ENCODE data around the gene ZFP64.
A peak's percentile ranks its signal among the peaks of the same experiment; 100 is the strongest.
"Not testable (repeated sequence)": the region's sequence is repeated elsewhere in the genome, so short reads cannot be mapped to it uniquely, and the experiment has no call there.

ZFP64 gene

GRCh38 chr20:52201395-52201794 is 9.8 kb upstream of the ZFP64 start:
- DNase-seq: no peak

DNA sequence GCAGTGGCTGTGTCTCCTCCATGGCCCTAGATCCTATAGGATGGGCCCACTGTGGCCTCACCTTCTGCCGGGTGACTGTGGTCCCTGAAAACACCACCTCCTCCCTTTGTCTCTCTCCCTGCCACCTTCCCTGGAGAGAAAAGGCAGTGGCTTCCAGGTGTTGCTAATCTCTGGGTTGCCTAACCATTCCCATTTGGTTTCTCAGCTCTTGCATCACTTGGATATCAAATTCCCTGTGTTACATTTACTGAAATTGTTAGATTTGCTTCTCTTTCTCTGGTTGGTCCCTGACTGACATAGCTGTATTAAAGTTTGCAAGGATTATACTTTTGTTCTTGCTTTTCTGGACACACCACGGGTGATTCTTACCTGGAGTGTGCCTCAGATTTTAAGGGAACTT is 9.3 kb upstream of the ZFP64 start:
- DNase-seq: no peak

- DNase-seq: no peak
These were observed 5.3 kb upstream of the ZFP64 start for GRCh38 chr20:52196845-52197244.

- no peak for DNase-seq
These were observed 2.4 kb upstream of the ZFP64 start for GRCh38 chr20:52193886-52194545.

DNA sequence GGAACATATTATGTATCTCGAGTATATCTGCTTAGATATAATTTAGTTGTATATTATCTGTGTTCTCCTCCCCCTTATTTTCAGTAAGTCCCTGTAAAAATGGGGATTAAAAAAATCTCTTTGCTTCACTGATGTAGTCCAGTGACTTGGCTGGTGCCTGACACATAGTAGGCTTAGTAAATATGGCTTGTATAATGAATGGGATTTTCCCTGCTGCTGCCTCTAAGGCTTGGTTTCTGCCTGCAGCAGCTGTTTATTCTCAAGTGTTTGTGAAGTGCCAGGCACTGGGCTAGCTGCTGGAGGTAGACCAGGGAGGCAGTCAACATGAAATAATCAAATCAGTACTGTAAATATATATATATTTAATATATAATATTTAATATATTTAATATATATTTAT is 1.6 kb upstream of the ZFP64 start:
- no peak for DNase-seq

- not testable (repeated sequence) for DNase-seq
These were observed 1.1 kb upstream of the ZFP64 start for GRCh38 chr20:52192719-52193007.

- peak; percentile 14 for DNase-seq
These were observed 538 bp upstream of the ZFP64 start for GRCh38 chr20:52191916-52192718.

DNA sequence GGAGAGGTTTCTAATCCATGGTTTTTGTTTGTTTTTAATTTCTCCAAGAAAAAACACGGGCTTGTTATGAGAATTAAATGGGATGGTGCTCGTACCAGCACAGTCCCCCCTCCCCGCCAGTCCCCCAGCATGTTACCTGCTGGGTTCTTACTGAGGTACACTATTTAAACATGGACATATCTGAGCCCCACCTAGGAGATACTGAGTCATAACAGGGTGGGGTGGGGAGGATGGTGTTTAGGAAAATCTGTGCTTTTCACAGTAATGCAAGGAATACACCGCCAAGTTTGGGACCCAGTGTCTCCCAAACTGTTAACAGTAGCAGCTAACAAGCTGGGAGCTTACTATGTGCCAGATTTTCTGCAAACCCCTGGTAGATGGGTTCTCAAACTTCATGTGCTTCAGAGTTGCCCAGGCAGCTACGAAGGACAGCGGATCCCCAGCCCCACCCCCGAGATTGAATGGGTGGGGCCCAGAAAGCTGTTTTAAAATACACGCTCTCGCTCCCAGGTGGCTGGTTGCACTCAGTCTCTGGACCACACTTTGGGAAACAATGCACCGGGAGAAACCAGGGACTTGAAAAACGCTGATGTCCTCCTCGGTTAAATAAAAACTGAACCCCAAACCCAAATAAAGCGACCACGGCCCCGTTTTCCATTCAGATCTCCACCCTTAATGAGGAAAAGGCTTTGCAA is 995 bp downstream of the ZFP64 start:
- DNase-seq: peak; percentile 2

DNA sequence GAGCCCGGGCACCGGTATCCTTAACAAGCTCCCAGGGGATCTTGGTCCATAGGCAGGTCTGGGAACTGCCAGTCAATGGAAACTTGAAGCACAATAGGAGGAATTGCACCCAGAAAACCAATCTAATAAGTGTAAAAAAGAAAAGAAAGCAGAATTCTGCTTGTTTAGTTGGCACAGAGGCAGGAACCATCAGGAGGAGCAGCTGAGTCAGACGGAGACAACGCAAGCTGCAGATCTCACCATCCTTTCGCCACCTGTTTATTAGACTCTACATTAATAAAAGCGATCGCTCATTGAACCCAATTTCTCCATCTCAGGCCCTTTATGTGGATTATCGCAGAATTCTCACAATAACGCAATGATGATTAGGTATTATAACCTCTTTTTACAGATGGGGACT is 9.8 kb downstream of the ZFP64 start:
- DNase-seq: no peak

- no peak for DNase-seq
These were observed 11.3 kb downstream of the ZFP64 start for GRCh38 chr20:52180180-52180840.

DNA sequence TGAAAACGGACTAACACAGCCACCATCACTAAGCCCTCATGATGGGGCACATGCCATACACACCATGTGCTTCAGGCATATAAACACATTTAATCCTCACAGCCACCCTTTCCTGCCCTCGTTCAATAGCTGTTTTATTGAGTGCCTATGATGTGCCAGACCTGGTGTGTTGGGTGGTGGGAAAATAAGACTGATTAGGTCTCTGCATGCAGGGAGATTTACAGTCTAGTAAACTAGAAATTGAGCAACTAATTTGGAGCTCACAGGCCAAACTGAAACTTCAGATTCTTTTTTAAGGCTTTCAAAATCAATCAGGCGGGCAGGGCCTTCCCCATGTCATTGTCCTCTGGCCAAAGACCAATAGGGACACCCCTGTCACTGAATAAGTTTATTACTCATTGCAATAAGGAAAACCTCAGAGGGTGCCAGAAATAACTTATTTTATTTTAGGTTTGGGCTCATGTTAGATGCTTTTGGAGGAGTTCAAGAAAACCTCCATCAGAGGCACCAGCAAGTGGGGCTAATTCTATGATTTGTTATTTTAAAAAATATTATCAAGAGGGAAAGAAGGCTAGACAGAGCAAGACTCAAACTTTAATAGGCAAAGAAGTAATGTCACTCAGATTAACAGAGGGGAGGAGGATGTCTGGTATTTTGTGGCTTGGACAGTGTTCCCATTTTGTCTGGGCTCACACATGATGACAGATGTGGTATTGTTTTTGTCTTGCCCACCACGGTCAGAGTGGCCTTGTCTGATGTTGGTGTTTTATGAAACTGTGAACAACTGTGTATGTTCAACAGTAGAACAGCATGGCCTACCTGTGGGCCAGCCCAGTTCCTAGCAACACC is 12.0 kb downstream of the ZFP64 start:
- no peak for DNase-seq

DNA sequence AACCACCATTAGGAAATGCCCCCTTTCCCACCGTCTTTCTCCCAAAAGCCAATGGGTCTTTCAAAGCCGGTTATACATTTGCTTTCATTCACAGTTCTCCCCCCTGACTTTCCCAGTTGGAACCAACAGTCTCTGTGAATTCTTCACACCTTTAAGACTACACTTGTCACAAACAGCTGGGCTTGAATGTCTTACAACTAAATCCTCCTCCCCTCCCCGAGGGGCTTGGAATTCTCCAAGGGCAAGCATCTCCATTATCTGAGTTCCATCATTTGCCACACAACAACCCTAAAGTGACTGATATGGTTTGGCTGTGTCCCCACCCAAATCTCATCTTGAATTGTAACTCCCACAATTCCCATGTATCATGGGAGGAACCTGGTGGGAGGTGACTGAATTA is 12.9 kb downstream of the ZFP64 start:
- no peak for DNase-seq

GRCh38 chr20:52175840-52176239 is 15.7 kb downstream of the ZFP64 start:
- no peak for DNase-seq

GRCh38 chr20:52172392-52173047 is 19.1 kb downstream of the ZFP64 start:
- DNase-seq: no peak

DNA sequence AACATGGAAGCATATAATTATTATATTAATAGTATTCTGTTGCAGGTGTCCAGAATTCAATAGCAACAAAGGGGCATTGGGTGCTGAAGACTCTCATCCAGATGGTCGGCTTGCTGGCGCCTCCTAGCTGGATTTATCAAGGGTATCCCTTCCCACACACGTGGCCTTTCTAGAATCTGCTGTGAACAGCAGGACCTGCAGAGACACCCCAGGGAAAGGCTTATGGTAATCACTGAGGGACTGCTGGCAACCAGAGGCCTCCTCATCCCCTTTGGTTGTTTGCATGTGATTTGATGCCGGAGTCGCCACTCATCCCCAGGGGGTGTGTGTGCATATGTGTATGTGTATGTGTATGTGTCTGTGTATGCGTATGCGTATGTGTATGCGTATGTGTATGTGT is 20.6 kb downstream of the ZFP64 start:
- no peak for DNase-seq

DNA sequence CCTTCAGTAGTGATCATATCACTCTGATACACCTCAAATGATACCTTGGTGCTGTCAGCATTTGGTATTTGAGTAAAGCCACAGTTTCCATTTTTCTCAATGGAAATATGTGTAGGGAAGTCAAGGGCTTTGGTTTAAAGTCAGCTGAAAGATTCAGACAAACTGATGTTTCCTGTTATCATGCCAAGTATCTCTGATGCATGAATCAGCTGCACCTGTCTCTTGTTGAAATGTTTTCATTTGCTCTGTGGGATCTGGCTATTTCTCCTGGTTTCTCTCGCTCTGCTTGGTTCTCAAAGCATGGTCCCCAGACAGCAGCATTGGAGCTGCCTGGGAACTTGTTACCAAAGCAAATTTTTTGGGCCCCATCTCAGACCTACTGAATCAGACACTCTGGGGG is 23.5 kb downstream of the ZFP64 start:
- no peak for DNase-seq

- no peak for DNase-seq
These were observed 24.2 kb downstream of the ZFP64 start for GRCh38 chr20:52167232-52167840.

DNA sequence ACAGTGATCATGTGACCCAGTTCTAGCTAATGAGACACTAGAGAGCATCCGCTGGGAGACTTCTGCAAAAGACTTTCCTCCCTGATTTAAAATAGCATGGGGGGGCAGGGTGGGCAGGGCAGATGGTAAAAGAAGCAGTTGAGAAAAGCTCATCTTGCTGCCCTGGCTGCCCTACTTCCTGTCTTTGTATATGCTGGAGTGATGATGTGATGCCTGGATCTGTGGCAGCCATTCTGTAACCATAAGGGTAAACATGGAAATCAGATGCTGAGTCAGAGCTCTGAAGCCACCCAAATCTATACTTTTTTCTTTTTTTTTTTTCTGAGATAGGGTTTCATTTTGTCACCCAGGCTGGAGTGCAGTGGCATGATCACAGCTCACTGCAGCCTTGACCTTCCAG is 25.4 kb downstream of the ZFP64 start:
- no peak for DNase-seq

DNA sequence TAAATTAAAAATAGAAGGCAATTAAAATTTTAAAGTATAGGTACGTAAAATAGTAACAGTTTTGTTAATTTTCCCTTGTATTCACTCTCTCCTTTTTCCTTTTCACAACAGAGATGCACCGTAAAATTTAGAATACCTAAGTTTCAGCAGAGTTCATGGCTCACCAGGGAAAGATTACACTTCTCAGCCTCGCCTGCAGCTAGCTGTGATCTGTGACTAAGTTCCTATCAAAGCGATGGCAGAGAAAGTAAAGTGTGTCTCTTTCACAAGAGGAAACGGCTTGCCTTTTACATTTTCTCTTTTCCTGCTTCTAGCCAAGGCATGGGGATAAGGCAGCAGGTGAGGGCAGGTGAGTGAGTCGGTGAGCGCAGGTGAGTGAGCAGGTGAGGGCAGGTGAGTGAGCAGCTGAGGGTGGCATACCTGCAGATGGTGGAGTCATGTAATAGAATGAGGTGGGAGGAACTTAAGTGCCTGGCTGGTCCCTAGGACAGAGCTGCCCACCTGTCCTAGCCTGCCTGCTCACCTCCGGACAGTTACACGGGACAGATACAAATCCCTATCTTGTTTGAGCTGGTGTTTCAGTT is 30.9 kb downstream of the ZFP64 start:
- DNase-seq: no peak

GRCh38 chr20:52160049-52160570 is 31.5 kb downstream of the ZFP64 start:
- no peak for DNase-seq

- no peak for DNase-seq
These were observed 37.0 kb downstream of the ZFP64 start for GRCh38 chr20:52154575-52154974.
